ENCODE results near the gene ANKDD1A.

Gene ANKDD1A

DNA sequence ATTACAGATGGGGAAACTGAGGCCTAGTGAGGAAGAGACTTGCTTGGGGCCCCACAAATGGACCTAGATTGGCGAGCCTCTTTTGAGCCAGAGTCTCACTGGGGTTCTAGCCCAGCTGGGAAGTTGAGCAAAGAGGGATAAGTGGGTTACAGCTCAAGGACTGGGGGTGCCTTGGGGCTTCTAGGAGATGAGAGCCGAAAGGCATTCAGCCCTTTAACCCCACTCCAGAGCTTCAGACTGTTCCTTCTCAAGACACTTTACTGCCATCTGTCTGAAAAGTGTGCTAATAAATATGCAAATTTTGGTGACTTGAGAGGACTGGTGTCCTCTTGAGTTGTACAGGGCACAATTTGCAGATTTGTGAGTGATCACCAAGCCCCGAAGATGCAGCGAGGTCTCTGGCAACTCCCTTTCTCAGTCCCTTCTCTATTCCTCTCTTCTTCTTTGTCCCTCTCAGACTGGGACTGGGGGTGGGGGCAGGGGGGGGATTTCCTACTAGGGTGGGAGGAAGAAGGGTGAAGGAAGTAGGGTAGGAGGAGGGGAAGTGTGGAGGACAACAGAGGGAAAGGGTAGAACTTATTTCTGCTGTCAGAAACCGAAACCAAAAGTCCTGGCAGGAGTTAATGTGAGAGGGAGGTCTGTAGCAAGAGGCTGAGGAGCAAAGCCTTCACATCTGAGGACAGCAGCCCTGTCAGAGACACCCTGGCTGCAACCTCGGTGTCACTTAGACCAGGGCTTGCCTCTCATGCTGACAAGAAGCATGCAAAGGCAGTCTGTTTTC, 16.2 kb upstream of the ANKDD1A start:
- DNase-seq (ENCODE audit: low read depth in 2 of 2), result no peak

DNA sequence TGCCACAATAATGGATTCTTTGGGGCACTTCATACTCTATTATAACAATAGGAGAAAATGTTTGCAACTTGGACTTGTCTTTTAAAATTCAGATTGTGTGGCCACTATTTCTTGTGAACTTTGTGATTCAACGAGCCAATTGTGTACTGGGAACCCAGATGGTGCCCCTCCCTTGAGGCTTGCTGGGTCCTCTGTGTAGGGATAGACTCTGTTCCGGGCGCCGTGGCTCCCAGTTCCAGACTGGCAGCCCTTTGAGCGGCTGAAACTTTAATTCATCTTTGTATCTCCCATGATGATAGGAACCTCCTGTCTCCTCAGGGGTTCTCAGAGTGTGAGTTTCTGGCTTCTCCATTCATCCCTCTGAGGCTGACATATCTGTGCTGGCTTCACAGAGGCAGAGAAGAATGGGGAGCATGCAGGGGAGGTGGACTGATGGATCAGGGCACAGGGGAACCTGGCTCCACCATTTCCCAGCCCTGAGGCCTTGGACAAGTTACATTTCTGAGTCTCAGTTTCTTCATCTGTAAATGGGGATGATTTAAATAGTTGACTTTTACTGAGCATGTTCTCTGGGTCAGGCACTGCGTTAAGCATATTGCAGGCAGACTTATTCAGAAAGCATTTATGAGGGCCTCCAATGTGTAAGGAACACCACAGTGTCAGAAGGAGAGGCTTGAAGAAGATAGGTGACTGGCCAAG, 15.2 kb upstream of the ANKDD1A start:
- no peak for DNase-seq (ENCODE audit: low read depth in 2 of 2)

DNA sequence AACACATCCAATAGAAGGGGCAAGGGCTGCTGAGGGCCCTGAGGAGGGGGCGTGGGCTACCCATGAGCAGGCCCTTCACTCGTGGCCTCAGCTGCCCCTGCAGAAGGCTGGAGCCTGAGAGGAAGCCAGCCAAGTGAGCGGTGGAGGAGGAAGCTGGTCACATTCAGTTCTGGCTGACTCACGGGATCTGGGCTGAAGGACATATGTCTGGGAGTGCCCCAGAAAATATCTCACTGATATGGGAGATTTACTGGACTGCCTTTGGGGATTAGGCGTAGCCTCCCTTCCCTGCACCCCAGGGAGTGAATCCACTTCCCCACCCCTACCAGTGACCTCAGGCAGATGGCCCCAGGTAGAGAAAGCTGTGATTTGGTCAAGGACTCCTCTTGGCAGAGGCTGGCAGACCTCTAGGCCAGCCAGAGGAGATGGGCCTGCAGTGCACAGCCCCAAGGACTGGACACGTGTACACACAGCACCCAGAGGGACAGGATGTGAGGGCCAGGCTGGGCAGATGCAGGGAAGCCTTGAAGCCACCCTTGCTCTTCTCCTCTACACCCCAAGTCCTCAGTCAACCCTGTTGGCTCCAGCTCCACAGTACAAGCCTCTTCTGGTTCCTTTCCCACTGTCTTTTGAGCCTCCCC, 14.2 kb upstream of the ANKDD1A start:
- no peak for DNase-seq (ENCODE audit: low read depth in 2 of 2)

DNA sequence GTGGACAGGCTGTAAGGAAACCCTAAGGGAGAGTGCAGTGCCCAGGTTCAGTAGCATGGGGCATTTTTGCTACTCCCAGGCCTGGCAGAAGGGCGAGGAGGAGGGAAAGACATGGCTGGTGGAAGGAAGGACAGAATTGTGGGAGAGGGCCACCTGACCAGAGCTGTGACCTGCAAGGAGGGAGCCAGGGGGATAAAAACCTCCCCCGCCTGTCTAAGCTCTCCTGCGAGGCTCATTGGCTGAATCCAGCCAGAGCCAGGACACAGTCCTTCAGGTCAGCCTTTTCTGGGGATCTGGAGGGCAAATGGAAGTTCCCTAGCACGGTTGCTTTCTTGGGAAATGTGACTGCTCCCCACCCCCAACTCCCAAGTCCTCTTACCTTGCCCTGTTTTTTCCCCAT, 13.3 kb upstream of the ANKDD1A start:
- DNase-seq (ENCODE audit: low read depth in 2 of 2), result no peak

DNA sequence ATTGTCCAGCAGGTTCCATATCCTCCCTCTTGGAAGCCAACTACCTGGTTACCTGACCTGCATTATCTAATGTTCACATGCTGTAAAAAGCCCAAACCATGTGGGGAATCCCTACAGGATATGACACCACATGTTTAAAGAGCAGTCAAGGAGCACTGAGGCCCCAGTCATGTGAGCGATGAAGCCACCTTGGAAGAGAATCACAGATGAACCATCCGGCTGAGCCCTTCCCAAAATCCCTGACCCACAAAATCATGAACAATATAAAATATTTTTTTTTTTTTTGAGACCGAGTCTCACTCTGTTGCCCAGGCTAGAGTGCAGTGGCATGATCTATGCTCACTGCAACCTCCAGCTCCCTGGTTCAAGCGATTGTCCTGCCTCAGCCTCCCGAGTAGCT, 10.6 kb upstream of the ANKDD1A start:
- DNase-seq (ENCODE audit: low read depth in 2 of 2), result no peak

DNA sequence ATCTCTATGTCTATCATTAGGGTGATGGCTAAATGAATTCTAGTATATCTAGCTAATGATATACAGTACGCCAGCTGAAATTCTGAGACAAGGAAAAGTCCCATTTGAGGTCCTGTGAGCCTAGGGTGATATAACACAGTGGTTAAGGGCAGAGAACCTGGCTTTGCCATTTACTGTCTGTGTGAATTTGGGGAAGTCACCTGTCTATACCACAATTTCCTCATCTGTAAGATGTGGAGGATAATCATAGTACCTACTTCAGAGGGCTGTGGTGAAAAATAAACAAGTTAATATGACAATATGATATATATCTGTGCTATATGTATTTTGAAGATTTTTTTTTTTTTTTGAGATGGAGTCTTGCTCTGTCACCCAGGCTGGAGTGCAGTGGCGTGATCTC, 9.8 kb upstream of the ANKDD1A start:
- no peak for DNase-seq (ENCODE audit: low read depth in 2 of 2)

DNA sequence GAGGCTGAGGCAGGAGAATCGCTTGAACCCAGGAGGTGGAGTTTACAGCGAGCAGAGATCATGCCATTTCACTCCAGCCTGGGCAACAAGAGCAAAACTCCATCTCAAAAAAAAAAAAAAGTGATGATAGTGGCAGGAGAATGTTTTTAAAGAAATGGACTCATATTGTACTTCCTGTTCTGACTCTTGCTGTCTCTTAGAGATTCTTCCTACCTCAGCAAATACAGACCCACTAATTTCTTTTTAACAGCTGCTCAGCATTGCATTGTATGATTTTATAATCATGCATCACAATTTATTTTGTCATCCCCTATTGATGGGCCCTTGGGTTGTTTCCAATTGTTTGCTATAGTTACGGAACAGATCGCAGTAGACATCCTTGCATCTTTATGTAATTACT, 8.8 kb upstream of the ANKDD1A start:
- DNase-seq (ENCODE audit: low read depth in 2 of 2), result no peak

DNA sequence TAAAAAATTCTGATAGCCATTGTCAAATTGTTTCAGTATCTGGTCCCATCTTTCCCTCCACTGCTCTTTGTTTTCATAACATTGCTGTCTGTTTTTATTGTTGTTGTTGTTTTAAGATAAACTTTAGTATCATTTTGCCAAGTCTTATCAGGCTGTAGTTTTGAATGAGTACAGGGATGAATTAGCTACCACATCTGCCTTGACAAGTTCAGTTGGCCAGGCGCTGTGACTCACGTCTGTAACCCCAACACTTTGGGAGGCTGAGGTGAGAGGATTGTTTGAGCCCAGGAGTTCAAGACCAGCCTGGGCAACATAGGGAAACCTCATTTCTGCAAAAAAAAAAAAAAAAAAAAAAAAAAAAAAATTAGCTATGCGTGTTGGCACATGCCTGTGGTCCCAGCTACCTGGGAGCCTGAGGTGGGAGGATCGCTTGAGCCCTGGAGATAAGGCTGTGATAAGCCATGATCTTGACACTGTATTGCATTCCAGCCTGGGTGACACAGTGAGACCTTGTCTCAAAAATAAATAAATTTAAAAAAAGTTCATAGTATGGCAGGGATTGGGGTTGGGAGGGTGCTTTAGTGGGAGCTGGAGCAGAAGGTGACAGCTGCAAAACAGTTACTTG, 8.3 kb upstream of the ANKDD1A start:
- no peak for DNase-seq (ENCODE audit: low read depth in 2 of 2)

DNA sequence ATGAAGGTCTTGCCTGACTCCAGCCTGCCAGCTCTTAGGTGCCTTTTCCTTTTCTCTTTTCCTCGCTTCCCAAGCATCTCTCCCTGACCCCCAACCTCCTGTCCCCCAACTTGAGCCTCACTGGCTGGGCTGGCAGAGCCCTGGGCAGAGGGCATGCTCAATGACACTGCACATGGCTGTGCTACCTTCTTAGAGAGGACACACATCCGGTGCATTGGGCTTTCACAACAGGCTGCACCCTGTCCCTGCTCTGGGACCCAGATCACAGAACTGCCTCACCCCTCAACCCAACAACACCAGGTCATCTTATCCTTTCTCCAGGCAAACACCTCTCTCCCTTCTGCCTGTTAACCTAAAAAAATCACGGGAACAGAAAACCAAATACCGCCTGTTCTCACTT, 7.5 kb upstream of the ANKDD1A start:
- DNase-seq (ENCODE audit: low read depth in 2 of 2), result no peak

DNA sequence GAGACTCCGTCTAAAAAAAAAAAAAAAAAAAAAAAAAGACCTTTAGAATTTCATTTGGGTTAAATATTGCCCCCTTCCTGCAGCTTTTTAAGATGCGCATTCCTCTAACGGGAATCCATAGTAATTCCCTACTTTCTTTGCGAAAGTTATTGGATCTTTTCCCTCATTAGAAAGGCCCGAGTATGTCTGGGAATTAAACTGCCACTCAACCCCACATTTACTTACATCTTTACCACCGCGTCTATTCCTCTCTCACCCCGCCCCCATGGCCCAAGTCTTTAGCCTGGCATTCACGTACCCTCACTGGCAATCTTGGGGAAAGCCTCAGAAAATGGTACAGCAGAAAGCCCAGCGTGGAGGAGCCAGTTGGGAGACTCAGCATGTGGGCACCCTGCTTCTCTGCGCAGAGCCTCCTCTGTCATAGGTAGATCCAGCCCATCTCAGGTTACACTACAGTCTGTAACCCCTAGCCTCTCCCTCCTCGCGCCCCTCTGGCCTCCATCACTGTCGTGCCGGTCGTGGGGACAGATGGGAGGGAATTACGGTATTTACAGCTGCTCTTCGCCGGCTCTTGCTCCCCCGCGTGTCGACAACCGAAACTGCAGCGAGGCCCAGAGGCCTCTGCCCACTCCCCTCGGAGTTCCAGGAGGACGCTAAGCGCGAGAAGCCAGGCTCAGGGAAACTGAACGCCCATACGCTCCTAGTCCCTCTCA, 6.4 kb upstream of the ANKDD1A start:
- DNase-seq (ENCODE audit: low read depth in 2 of 2), result peak; percentile 60 to 83

DNA sequence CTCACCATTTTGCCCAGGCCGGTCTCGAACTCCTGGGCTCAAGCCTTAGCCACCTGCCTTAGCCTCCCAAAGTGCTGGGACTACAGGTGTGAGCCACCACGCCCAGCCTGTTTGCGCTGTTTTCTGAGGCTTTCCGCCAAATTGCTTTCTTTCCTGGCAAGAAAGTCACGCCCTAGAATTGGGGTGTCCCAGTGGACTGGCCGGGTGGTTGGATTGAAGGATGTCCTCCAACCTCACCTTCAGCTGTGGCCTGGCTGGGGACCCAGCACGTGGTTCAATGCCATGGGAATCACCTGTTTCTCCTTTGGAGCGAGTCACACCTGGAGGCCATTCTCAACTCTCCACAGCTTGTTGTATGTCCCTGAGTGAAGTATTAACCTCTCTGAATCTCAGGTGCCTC, 5.8 kb upstream of the ANKDD1A start:
- no peak for DNase-seq (ENCODE audit: low read depth in 2 of 2)

DNA sequence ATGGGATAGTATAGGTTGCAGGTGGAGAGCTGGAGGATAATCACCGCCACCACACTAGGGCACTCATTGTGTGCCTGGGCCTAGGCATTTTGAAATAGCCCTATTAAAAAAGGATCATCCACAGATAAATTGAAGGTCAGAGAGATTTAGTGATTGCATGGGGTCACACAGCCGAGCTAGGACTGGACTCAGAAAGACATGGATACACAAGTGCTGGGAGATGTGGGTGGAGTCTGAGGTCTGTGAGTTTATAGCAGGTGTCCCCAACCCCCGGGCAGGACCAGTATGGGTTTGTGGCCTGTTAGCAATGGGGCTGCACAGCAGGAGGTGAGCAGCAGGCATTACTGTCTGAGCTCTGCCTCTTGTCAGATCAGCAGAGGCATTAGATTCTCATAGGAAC, 5.3 kb upstream of the ANKDD1A start:
- no peak for DNase-seq (ENCODE audit: low read depth in 2 of 2)

DNA sequence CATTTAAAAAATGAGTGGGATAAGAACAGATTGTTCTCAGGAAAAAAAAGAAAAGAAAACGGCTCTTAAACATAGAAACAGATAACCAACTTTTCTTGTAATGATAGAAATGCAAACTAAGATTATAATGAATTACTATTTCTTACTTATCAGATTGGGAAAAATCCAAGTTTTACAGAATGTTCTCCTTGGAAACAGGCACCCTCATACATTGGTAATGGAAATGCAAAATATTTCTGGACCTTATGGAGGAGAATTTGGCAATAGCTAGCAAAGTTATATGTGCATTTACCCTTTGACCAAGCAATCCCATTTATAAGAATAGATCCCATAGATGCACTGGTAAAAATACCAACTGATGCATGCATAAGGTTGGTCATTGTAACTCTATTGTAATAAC, 3.7 kb upstream of the ANKDD1A start:
- no peak for DNase-seq (ENCODE audit: low read depth in 2 of 2)

DNA sequence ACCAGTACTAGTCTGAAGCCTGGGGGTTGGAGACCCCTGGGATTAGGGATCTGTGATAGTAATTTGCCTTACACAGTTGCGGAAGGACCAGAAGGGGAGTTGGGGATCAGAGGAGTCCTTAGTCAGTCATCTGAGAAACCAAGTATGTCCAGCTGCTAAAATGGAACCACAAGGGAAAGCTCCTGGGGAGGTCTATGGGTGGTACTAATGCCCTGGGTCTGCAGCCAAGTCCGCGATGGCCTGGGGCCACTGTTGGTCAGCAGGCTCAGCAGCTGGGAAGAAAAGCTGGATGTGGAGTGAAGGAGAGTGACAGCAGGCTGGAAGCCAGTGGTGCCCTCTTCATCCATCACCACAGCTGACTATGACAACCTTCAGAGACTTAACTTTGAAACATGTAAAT, 2.2 kb upstream of the ANKDD1A start:
- no peak for DNase-seq (ENCODE audit: low read depth in 2 of 2)

DNA sequence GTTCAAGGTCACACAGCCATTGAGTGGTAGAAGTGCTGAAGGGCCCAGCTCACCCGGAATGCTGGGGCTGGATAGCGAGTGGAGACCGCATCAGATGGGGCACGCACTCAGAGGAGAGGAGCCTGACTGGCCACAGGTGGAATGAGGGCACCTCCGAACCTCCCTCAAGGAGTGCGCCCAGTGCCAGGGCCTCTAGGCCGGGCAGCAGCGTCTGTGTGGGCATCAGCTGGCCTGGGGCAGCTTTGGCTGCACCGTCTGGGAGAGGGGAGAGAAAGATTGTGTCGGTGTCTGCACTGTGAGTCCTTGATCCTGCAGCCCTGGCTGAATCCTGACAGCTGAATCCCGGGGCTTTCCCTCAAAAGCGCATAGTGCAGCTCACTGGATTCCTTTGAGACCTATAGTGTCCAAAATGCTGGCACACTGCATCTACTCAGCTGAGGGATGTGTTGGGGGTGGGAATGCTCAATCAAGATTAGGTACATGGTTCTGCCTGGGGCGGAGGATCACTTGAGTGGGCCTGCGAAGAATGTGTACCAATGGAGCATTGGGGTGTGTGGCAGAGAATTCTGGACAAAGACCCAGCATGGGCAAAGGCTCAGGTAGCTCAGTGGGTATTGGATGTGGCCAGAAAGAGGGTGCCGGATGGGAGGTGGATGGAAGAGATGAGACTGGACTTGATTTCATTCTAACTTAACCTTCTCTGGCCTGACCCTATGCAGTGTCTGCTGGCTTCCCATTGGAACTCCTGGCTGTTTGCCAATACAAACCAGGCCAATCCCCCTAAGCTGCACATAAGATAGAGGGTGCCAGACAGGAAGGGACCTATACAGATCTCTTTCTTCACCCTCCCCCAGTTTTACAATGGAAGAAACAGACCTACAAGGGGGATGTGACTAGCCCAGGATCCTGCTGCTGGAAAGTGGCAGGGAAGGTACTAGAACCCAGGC, 950 bp downstream of the ANKDD1A start:
- DNase-seq (ENCODE audit: low read depth in 2 of 2), result no peak

DNA sequence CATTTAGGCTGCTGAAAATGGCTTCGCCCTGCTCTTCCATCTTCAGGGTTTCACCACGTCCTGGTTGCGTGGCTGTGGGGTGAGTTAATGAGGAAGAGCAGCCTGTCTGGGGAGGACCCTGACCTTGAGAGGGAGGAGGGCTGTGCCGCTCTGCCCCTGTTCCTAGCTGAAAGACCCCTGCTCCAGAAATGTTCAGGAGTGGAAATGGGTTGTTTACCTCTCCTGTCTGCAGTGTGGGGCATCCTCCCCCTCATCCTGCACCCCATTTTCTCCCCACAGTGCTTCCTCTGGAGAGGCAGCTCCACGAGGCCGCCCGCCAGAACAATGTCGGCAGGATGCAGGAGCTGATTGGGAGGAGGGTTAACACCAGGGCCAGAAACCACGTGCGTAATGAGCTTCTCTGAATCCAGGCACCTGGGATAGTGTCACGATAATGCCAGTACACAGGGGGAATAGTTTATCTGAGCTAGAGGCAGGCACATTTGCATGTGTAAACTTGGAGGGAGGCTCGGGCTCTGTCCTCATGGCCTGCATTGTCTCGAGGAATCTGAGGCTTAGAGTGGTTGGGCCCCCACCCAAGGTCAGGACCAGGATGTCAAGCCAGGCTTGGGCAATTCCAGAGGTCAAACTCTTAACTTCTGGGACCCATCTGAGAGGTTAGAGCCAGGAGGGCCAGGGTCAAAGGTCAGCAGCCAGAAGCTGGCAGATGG, 4.0 kb downstream of the ANKDD1A start:
- no peak for DNase-seq (ENCODE audit: low read depth in 2 of 2)

DNA sequence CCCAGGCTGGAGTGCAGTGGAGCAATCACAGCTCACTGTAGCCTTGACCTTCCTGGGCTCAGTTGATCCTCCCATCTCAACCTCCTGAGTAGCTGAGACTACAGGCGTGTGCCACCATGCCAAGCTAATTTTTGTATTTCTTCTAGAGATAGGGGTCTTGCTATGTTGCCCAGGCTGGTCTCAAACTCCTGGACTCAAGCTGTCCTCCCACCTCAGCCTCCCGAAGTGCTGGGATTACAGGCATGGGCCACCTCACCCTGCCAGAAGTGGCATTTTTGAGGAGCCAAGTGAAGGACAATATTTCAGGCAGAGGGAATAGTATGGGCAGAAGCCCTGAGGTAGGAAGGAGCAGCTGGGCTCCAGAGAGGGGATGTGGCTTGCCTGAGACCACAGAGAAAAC, 4.7 kb downstream of the ANKDD1A start:
- no peak for DNase-seq (ENCODE audit: low read depth in 2 of 2)

DNA sequence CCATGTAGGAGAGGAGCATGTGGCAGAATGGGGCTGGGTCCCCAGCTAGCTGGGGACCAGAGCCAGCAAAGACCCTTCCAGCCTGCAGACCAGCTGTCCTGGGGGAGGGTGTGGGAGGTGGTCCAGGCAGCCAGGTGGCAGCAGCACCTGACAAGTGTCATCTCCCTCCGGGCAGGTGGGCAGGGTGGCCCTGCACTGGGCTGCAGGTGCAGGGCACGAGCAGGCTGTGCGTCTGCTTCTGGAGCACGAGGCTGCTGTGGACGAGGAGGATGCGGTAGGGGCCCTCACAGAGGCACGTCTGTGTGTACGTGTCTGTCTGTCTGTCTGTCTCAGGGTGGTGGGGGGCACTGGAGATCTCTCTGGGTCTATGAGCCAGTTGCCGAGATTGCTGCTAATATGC, 5.5 kb downstream of the ANKDD1A start:
- no peak for DNase-seq (ENCODE audit: low read depth in 2 of 2)

DNA sequence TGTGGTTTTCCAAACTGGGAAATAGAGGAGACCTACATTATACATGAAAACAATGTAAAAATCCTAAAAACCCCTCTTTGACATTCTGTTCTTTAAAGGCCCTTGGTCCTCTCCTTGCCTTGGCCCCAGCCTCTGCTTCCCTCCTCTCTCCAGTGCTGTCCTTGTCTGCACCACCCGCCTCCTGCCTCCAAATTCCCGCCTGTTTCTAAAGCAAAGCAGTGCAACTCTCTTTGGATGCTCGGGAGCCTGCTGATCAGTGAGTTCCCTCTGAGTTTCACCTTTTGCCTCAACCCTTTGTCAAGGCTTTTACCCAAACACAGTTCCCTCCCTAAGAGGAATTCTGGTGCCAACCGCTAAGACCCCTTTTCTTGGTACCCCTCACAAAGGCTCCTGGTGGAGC, 8.0 kb downstream of the ANKDD1A start:
- DNase-seq (ENCODE audit: low read depth in 2 of 2), result no peak

DNA sequence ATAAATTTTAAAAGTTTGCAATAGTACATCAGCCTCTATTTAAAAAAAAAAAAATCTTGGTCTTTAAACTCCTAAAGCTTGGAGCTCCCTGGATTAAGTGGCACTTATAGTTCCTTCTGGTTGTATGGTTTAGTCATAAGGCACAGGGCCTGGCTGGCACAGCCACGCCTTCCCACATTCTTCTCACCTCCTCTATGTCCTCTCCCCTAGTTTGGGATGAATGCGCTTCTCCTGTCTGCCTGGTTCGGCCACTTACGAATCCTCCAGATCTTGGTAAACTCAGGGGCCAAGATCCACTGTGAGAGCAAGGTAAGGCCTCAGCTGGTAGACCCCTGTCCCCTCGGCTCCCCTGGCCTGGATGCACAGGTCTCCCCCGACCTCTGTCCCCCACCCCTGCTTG, 10.0 kb downstream of the ANKDD1A start:
- DNase-seq (ENCODE audit: low read depth in 2 of 2), result no peak

Measured in stimulated activated CD4-positive, alpha-beta T cell treated with anti-CD3 and anti-CD28 coated beads, Interleukin-15, amount 100 ng/mL, for 48 hours (primary cell).